Mucosa of descending colon (tissue), 3 donors: ENCODE measurements around the gene KSR2. TPM values are rescaled to one million over a fixed set of nuclear protein-coding genes. Genes with fewer than 3 reads are reported as not detected.

Experiments used
- ATAC-seq: fragments of 200-7000 bp; cut with Tn5 transposase; one replicate; pipeline ENCODE4 v1.9.1; 2020; ENCODE audit warnings: mild to moderate bottlenecking, moderate library complexity
- DNase-seq, 3 donors: peaks; one replicate each; pipeline ENCODE4 v3.0.0-alpha.2; 2020
- H3K36me3 ChIP-seq: fragments of 200-600 bp; one replicate; pipeline ENCODE4 v1.8.0; 2021; ENCODE audit warnings: low read depth, mild to moderate bottlenecking
- H3K4me1 ChIP-seq: fragments of 200-600 bp; one replicate; pipeline ENCODE4 v1.8.0; 2021; ENCODE audit warnings: low read depth, mild to moderate bottlenecking
- H3K4me3 ChIP-seq: fragments of 200-600 bp; one replicate; pipeline ENCODE4 v1.8.0; 2021; ENCODE audit warnings: mild to moderate bottlenecking
- H3K9me3 ChIP-seq: fragments of 200-600 bp; one replicate; pipeline ENCODE4 v1.8.0; 2021; ENCODE audit warnings: mild to moderate bottlenecking
- CTCF ChIP-seq: fragments of 200-600 bp; IDR thresholded peaks from one replicate; pipeline ENCODE4 v1.8.0; 2022; ENCODE audit warnings: antibody characterized with exemption, mild to moderate bottlenecking
- intact Hi-C, 2 donors: fragments of 100-400 bp; cut with DNase I in 1 of 2; cut with micrococcal nuclease in 1 of 2; formaldehyde crosslinking; loops; one replicate each; pipeline versions ENCODE4 v1.11.0 to v1.11.1; 2022; cut with DNase I, micrococcal nuclease
- total RNA-seq, 3 donors: library from RNA; stranded (reverse); fragmentation: NEBNext Ultra II Directional in 2 of 3; extraction: Animal tissue kit (Norgen Biotek cat#: 25700) in 2 of 3; gene quantifications; one replicate each; pipeline versions ENCODE4 v1.2.1 to v1.2.4, GENCODE V29; 2021 to 2023
- donor health status: DM: no; HTN: no; CAD: no; lungs with moderate emphysema.
- donor health status: DM: no; HTN: no; CAD: no.
- donor health status: DM: no; HTN: yes; CAD: no.

The KSR2 gene
- total RNA-seq, 3 donors from 2014 or later = 1.4 to 2.8 (median 2.5) TPM

- intact Hi-C loops = loop anchor here in 1 of 2 donors (10.0 kb wide), 2 partner anchors 228 to 242 kb away; partner anchors contain the start of gene NOS1
- Histone ChIP-seq H3K4me1 (no peaks in the 10 kb centered on the region), H3K36me3 (no peaks in the 10 kb centered on the region), H3K4me3 (no peak overlapping the region), H3K9me3 (no peaks in the 10 kb centered on the region)
- DNase-seq (no peak), ATAC-seq (no peak)
- no peak for TF ChIP-seq CTCF
Observed at GRCh38 chr12:117592588-117593305, 376.0 kb downstream of the KSR2 start.

GRCh38 chr12:117590999-117591398 lies 377.8 kb downstream of the KSR2 start:
- intact Hi-C loops = loop anchor here in 1 of 2 donors (10.0 kb wide), 2 partner anchors 226 to 244 kb away; partner anchors contain the start of gene NOS1
- DNase-seq = no peak

GRCh38 chr12:117590386-117590785 lies 378.4 kb downstream of the KSR2 start:
- DNase-seq (no peak), ATAC-seq (no peak)
- no peak for TF ChIP-seq CTCF
- H3K4me3 ChIP-seq = no peak overlapping the region
- no peaks in the 10 kb centered on the region for H3K4me1 ChIP-seq
- no peaks in the 10 kb centered on the region for H3K36me3 ChIP-seq
- H3K9me3 ChIP-seq = no peaks in the 10 kb centered on the region
- intact Hi-C loops = loop anchor here in 1 of 2 donors (10.0 kb wide), 2 partner anchors 226 to 244 kb away; partner anchors contain the start of gene NOS1

More at GRCh38 chr12:117590999-117591398, 377.8 kb downstream of the KSR2 start:
- H3K9me3 ChIP-seq = no peaks in the 10 kb centered on the region
- no peaks in the 10 kb centered on the region for H3K4me1 ChIP-seq
- no peak overlapping the region for H3K4me3 ChIP-seq
- H3K36me3 ChIP-seq = no peaks in the 10 kb centered on the region
- ATAC-seq = no peak
- no peak for TF ChIP-seq CTCF

GRCh38 chr12:117589021-117589420 lies 379.8 kb downstream of the KSR2 start:
- no peak overlapping the region for H3K4me3 ChIP-seq
- H3K4me1 ChIP-seq = no peaks in the 10 kb centered on the region
- intact Hi-C loops = loop anchor here in 1 of 2 donors (5.0 kb wide), 1 partner anchor 222 kb away; no protein-coding TSS in a partner anchor
- no peak for DNase-seq
- no peaks in the 10 kb centered on the region for H3K9me3 ChIP-seq
- H3K36me3 ChIP-seq = no peaks in the 10 kb centered on the region
- no peak for ATAC-seq
- TF ChIP-seq CTCF = no peak

GRCh38 chr12:117587631-117588287 lies 381.0 kb downstream of the KSR2 start:
- Histone ChIP-seq H3K4me1 (no peaks in the 10 kb centered on the region), H3K4me3 (no peak overlapping the region), H3K36me3 (no peaks in the 10 kb centered on the region), H3K9me3 (no peaks in the 10 kb centered on the region)
- ATAC-seq = peak; percentile 76
- intact Hi-C loops = loop anchor here in 1 of 2 donors (5.0 kb wide), 1 partner anchor 220 kb away; no protein-coding TSS in a partner anchor
- DNase-seq = peak in 2 of 3 donors; percentile 61 to 73
- peak; percentile 79 for TF ChIP-seq CTCF
